SJSA1 (cell line): ENCODE measurements around the gene ZNF652. TPM values are rescaled to one million over a fixed set of nuclear protein-coding genes. Genes with fewer than 3 reads are reported as not detected.
"Not testable (repeated sequence)": the region's sequence is repeated elsewhere in the genome, so short reads cannot be mapped to it uniquely, and the experiment has no call there.

Experiments used
- DNase-seq, 2 experiments: peaks; one replicate each; pipeline ENCODE4 v3.0.0-alpha.2; 2015 to 2020; ENCODE audit warnings: low spot score in 2 of 2, low read depth in 1 of 2
- H3K27ac ChIP-seq: fragments of 250-450 bp; sonication (Bioruptor Pico); 2 replicates; pipeline ENCODE4 v1.5.1; 2020; ENCODE audit warnings: mild to moderate bottlenecking, moderate library complexity
- H3K27me3 ChIP-seq: fragments of 250-450 bp; sonication (Bioruptor Pico); replicated peaks from 2 replicates; pipeline ENCODE4 v1.5.1; 2020; ENCODE audit warnings: mild to moderate bottlenecking, moderate library complexity
- H3K36me3 ChIP-seq: fragments of 250-450 bp; sonication (Bioruptor Pico); 2 replicates; pipeline ENCODE4 v1.5.1; 2020; ENCODE audit warnings: mild to moderate bottlenecking
- H3K4me1 ChIP-seq: fragments of 250-450 bp; sonication (Bioruptor Pico); replicated peaks from 2 replicates; pipeline ENCODE4 v1.6.1; 2021; ENCODE audit warnings: mild to moderate bottlenecking
- H3K4me3 ChIP-seq: fragments of 250-450 bp; sonication (Bioruptor Pico); 2 replicates; pipeline ENCODE4 v1.5.1; 2020; ENCODE audit warnings: mild to moderate bottlenecking
- H3K9me3 ChIP-seq: fragments of 250-450 bp; sonication (Bioruptor Pico); replicated peaks from 2 replicates; pipeline ENCODE4 v1.5.1; 2020; ENCODE audit warnings: mild to moderate bottlenecking
- total RNA-seq: library from RNA; depleted of rRNA; stranded (reverse); fragments of >200 nt; shearing (Covaris generic); gene quantifications from 2 replicates; pipeline ENCODE4 v1.2.3, GENCODE V29; 2014

Gene ZNF652
- total RNA-seq, 1 experiment from 2014 or later, result 23.8 TPM

GRCh38 chr17:49393491-49394255, 31.6 kb upstream of the ZNF652 start:
- DNase-seq, result no peak

GRCh38 chr17:49390548-49391324, 28.7 kb upstream of the ZNF652 start:
- H3K27me3 ChIP-seq, result no peaks in the 10 kb centered on the region
- no peak for DNase-seq
- peaks cover 20% of the 10 kb centered on the region for H3K4me1 ChIP-seq
- H3K36me3 ChIP-seq, result no peaks in the 10 kb centered on the region
- H3K4me3 ChIP-seq, result no peak overlapping the region
- no peak overlapping the region for H3K27ac ChIP-seq
- H3K9me3 ChIP-seq, result no peaks in the 10 kb centered on the region

More at GRCh38 chr17:49393491-49394255, 31.6 kb upstream of the ZNF652 start:
- Histone ChIP-seq H3K4me3 (no peak overlapping the region), H3K27me3 (no peaks in the 10 kb centered on the region), H3K36me3 (no peaks in the 10 kb centered on the region), H3K27ac (no peak overlapping the region), H3K4me1 (peaks cover 20% of the 10 kb centered on the region), H3K9me3 (no peaks in the 10 kb centered on the region)

GRCh38 chr17:49389514-49390347, 27.7 kb upstream of the ZNF652 start:
- not testable (repeated sequence) for H3K4me3 ChIP-seq, H3K9me3 ChIP-seq, H3K27me3 ChIP-seq, H3K36me3 ChIP-seq, DNase-seq
- H3K4me1 ChIP-seq, result peaks cover 20% of the 10 kb centered on the region
- H3K27ac ChIP-seq, result peak overlapping the region; percentile 19; the same call in 1 of the 2 replicates

GRCh38 chr17:49388692-49389513, 26.9 kb upstream of the ZNF652 start:
- Histone ChIP-seq H3K9me3 (no peaks in the 10 kb centered on the region), H3K27me3 (peaks cover 5% of the 10 kb centered on the region; the same call in 1 of the 2 replicates), H3K36me3 (no peaks in the 10 kb centered on the region), H3K4me3 (no peak overlapping the region), H3K27ac (peak overlapping the region; percentile 19; the same call in 1 of the 2 replicates), H3K4me1 (peaks cover 20% of the 10 kb centered on the region)
- no peak for DNase-seq

GRCh38 chr17:49388290-49388640, 26.2 kb upstream of the ZNF652 start:
- Histone ChIP-seq H3K27me3 (peaks cover 5% of the 10 kb centered on the region; the same call in 1 of the 2 replicates), H3K9me3 (no peaks in the 10 kb centered on the region), H3K36me3 (no peaks in the 10 kb centered on the region), H3K4me1 (peaks cover 20% of the 10 kb centered on the region), H3K27ac (no peak overlapping the region), H3K4me3 (no peak overlapping the region)
- DNase-seq, result no peak

GRCh38 chr17:49387498-49388289, 25.6 kb upstream of the ZNF652 start:
- no peaks in the 10 kb centered on the region for H3K9me3 ChIP-seq
- no peaks in the 10 kb centered on the region for H3K36me3 ChIP-seq
- peaks cover 20% of the 10 kb centered on the region for H3K4me1 ChIP-seq
- no peak for DNase-seq
- H3K27me3 ChIP-seq, result peaks cover 5% of the 10 kb centered on the region; the same call in 1 of the 2 replicates
- no peak overlapping the region for H3K4me3 ChIP-seq
- H3K27ac ChIP-seq, result no peak overlapping the region

- H3K27me3 ChIP-seq, result peaks cover 5% of the 10 kb centered on the region; the same call in 1 of the 2 replicates
- no peak overlapping the region for H3K4me3 ChIP-seq
- DNase-seq, result no peak
- no peaks in the 10 kb centered on the region for H3K9me3 ChIP-seq
- no peaks in the 10 kb centered on the region for H3K36me3 ChIP-seq
- no peak overlapping the region for H3K27ac ChIP-seq
- peaks cover 20% of the 10 kb centered on the region for H3K4me1 ChIP-seq
These were observed 24.3 kb upstream of the ZNF652 start for GRCh38 chr17:49386373-49386772.

DNA sequence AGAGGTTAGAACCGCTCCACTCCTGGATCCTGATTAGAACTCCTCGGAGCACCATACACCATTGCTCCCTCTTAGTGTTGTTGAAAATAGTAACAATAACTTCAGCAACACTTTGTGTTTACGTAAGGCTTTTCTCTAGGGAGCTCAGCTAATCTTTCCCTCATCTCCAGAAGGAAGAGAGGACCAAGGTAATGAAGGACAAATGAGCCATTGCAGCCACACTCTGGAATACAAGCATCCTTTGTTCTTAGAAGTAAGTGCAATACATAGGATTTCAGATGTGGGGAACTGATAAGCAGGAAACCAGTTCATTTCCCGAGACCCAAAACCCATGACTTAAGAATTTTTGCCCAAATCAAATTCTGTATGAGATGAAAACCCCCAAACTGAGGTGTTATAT, 22.9 kb upstream of the ZNF652 start:
- Histone ChIP-seq H3K4me3 (no peak overlapping the region), H3K27me3 (peaks cover 5% of the 10 kb centered on the region; the same call in 1 of the 2 replicates), H3K36me3 (no peaks in the 10 kb centered on the region), H3K4me1 (peaks cover 9% of the 10 kb centered on the region), H3K9me3 (no peaks in the 10 kb centered on the region), H3K27ac (no peak overlapping the region)
- no peak for DNase-seq

DNA sequence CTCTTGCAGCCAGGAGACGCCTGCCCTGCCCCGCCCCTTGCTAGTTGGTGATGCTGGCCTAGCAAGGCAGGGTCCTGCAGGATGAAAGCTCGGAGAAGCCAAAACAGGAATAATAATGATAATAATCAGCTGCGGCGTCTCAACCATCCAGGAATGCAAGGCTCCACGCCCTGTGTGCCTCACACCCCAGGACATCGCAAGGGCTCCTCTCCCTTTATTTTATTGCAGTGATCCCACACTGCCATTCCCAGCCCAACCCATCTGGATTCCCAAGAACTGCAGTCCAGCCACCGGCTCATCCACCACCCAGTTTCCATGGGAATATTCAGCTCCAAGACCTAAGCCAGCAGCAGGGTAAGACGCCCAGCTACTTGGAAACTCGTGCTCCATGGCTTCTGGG, 21.0 kb upstream of the ZNF652 start:
- no peaks in the 10 kb centered on the region for H3K9me3 ChIP-seq
- no peaks in the 10 kb centered on the region for H3K4me1 ChIP-seq
- H3K27me3 ChIP-seq, result peaks cover 5% of the 10 kb centered on the region; the same call in 1 of the 2 replicates
- no peaks in the 10 kb centered on the region for H3K36me3 ChIP-seq
- H3K27ac ChIP-seq, result no peak overlapping the region
- no peak overlapping the region for H3K4me3 ChIP-seq
- DNase-seq, result no peak

- Histone ChIP-seq H3K4me3 (no peak overlapping the region), H3K27ac (no peak overlapping the region), H3K4me1 (no peaks in the 10 kb centered on the region), H3K27me3 (peaks cover 5% of the 10 kb centered on the region; the same call in 1 of the 2 replicates), H3K36me3 (no peaks in the 10 kb centered on the region), H3K9me3 (no peaks in the 10 kb centered on the region)
- no peak for DNase-seq
These were observed 20.5 kb upstream of the ZNF652 start for GRCh38 chr17:49382556-49382955.

DNA sequence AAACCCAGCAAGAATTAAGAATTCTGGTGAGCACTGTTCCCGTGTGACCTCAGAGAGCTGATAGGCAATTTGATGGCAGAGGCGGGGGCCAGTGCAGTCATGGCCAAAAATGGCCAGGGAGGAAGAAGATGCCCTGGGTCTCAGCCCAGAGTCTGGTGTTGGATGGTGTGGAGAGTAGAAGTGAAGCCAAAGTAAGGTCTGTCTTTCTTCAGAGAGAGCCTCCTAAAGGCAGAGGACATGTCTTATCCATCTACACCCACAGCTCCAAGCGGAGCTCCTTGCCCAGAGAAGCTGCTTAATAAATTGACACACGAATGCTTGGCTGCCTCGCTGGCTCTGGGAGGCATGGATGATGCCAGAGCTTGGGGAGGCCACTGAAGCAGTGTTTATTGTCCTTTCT, 19.7 kb upstream of the ZNF652 start:
- Histone ChIP-seq H3K27ac (no peak overlapping the region), H3K9me3 (no peaks in the 10 kb centered on the region), H3K27me3 (peaks cover 5% of the 10 kb centered on the region; the same call in 1 of the 2 replicates), H3K4me3 (no peak overlapping the region), H3K36me3 (no peaks in the 10 kb centered on the region), H3K4me1 (no peaks in the 10 kb centered on the region)
- no peak for DNase-seq

GRCh38 chr17:49381033-49381432, 19.0 kb upstream of the ZNF652 start:
- H3K27ac ChIP-seq, result no peak overlapping the region
- DNase-seq, result no peak
- H3K36me3 ChIP-seq, result no peaks in the 10 kb centered on the region
- no peaks in the 10 kb centered on the region for H3K9me3 ChIP-seq
- no peak overlapping the region for H3K4me3 ChIP-seq
- H3K4me1 ChIP-seq, result no peaks in the 10 kb centered on the region
- peaks cover 5% of the 10 kb centered on the region; the same call in 1 of the 2 replicates for H3K27me3 ChIP-seq
